ENCODE results near the gene CLBA1.

CLBA1 gene

GRCh38 chr14:104983231-104983721 lies 2.3 kb upstream of the CLBA1 start:
- no peak for DNase-seq (ENCODE audit: low read depth)

GRCh38 chr14:104984056-104984894 lies 1.3 kb upstream of the CLBA1 start:
- no peak overlapping the region for H3K4me3 ChIP-seq (ENCODE audit: low read length)
- TF ChIP-seq, protein P1, sequence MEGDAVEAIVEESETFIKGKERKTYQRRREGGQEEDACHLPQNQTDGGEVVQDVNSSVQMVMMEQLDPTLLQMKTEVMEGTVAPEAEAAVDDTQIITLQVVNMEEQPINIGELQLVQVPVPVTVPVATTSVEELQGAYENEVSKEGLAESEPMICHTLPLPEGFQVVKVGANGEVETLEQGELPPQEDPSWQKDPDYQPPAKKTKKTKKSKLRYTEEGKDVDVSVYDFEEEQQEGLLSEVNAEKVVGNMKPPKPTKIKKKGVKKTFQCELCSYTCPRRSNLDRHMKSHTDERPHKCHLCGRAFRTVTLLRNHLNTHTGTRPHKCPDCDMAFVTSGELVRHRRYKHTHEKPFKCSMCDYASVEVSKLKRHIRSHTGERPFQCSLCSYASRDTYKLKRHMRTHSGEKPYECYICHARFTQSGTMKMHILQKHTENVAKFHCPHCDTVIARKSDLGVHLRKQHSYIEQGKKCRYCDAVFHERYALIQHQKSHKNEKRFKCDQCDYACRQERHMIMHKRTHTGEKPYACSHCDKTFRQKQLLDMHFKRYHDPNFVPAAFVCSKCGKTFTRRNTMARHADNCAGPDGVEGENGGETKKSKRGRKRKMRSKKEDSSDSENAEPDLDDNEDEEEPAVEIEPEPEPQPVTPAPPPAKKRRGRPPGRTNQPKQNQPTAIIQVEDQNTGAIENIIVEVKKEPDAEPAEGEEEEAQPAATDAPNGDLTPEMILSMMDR (conservative IDR thresholded peaks at IDR 0.05; ENCODE audit: low read depth, low read length) = no peak
- DNase-seq (ENCODE audit: low read depth) = no peak

More at GRCh38 chr14:104983231-104983721, 2.3 kb upstream of the CLBA1 start:
- TF ChIP-seq, protein P1 (conservative IDR thresholded peaks at IDR 0.05; ENCODE audit: low read depth, low read length) = no peak
- no peak overlapping the region for H3K4me3 ChIP-seq (ENCODE audit: low read length)

DNA sequence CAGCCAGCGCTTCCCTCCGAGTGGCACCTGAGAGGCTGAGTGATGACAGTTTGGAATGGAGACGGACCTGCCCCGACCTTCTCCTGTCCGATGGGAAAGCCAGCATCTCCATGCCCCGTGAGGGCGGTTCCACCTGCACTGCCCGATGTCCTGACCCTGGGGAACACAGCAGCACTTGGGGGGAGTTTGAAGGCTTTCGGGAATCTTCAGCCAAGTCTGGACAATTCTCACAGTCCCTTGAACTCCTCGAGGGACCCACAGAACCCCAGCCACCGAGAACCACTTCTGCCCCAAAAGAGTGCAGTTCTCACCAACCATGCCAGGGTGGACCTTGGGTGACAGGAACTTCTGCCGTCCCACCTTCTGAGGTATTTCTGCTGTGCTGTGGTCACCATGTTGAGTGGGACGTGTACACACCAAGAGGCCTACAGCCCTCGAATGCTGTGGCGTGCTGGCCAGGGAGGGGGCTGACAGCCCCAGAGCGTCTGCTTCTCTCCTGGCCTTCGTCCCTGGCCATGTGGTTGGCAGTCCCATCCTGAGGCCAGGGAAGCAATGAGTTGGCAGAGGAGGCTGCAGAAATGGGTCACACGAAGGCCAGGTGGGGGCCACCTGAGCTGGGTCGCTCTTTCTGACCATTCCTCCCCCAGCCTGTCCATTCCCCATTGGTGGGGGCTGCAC lies 1.0 kb downstream of the CLBA1 start:
- TF ChIP-seq, protein P1 (conservative IDR thresholded peaks at IDR 0.05; ENCODE audit: low read depth, low read length) = no peak
- no peak for DNase-seq (ENCODE audit: low read depth)
- H3K4me3 ChIP-seq (ENCODE audit: low read length) = peak overlapping the region; percentile 67

DNA sequence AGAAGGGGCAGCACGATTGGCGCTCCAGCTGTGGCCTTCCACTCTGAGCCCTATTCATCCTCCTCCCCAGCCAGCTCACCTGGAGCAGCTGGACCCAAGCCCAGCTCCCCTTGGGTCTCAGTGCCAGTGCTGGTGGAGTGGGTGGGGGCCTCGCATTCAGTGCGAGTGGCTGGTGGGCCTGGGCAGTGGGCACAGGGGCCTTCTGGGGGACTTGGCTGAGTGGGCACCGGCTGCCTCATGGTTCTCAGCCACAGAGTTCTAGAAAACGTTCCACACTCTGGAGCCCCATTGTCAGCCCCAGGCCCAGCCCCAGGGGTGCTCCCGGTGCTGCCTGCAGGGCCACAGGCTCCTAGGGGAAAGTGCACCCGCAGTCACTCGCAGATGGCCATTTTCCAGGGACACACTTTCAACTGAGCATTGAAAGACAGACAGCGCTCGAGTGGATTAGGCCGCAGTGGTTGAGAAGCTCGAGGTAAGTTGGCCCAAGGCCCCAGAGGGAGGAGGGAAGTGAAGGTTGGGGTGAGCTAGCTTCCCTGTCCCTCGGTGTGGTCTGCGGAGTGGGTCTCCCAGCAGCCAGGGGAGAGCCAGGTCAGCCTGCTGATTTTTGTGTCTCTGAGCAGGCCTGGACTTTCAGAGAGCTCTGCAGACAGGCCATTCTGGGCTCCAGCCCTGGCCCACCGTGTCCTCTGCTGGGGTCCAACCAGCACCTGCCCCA lies 3.8 kb downstream of the CLBA1 start:
- TF ChIP-seq, protein P1 (conservative IDR thresholded peaks at IDR 0.05; ENCODE audit: low read depth, low read length) = no peak
- no peak overlapping the region for H3K4me3 ChIP-seq (ENCODE audit: low read length)
- no peak for DNase-seq (ENCODE audit: low read depth)

GRCh38 chr14:104989951-104990303 lies 4.3 kb downstream of the CLBA1 start:
- TF ChIP-seq, protein P1 (conservative IDR thresholded peaks at IDR 0.05; ENCODE audit: low read depth, low read length) = no peak
- no peak overlapping the region for H3K4me3 ChIP-seq (ENCODE audit: low read length)

DNA sequence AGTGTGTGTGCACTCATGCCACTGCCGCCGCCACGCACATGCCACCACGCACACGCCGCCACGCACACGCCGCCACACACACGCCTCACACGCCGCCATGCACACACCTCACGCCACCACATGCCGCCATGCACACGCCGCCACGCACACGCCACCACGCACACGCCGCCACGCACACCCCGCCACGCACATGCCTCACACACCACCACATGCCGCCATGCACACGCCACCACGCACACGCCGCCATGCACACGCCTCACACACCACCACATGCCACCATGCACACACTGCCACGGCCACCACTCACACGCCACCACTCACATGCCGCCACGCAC lies 6.3 kb downstream of the CLBA1 start:
- DNase-seq (ENCODE audit: low read depth) = no peak
- TF ChIP-seq, protein P1 (conservative IDR thresholded peaks at IDR 0.05; ENCODE audit: low read depth, low read length) = no peak

More at GRCh38 chr14:104989951-104990303, 4.3 kb downstream of the CLBA1 start:
- DNase-seq (ENCODE audit: low read depth) = no peak

More for the DNA sequence above, 6.3 kb downstream of the CLBA1 start:
- no peak overlapping the region for H3K4me3 ChIP-seq (ENCODE audit: low read length)

All from retinal pigment epithelial cell (primary cell).